HFFc6 (cell line): Measurements from ENCODE around the gene AURKA. TPM values are rescaled to one million over a fixed set of nuclear protein-coding genes. Genes with fewer than 3 reads are reported as not detected.

Source experiments
- DNase-seq: peaks from one replicate; pipeline ENCODE4 v3.0.0-alpha.2; 2018
- H3K27ac Mint-ChIP-seq: 2 replicates; pipeline ENCODE4 v1.8.0; 2020; ENCODE audit warnings: mild to moderate bottlenecking, mixed read lengths
- H3K27me3 Mint-ChIP-seq: 2 replicates; pipeline ENCODE4 v1.8.0; 2021; ENCODE audit warnings: mild to moderate bottlenecking, moderate library complexity, mixed read lengths; ENCODE audit not compliant: insufficient read depth
- H3K36me3 Mint-ChIP-seq: 2 replicates; pipeline ENCODE4 v1.8.0; 2021; ENCODE audit warnings: low read depth, mixed read lengths
- H3K4me1 Mint-ChIP-seq: 2 replicates; pipeline ENCODE4 v1.8.0; 2020; ENCODE audit warnings: low read depth, mixed read lengths
- H3K4me3 Mint-ChIP-seq: 2 replicates; pipeline ENCODE4 v1.8.0; 2020; ENCODE audit warnings: mild to moderate bottlenecking, moderate library complexity, mixed read lengths
- H3K9me3 Mint-ChIP-seq: 2 replicates; pipeline ENCODE4 v1.8.0; 2020; ENCODE audit warnings: mild to moderate bottlenecking, mixed read lengths
- CTCF ChIP-seq: fragments of 200-600 bp; sonication (generic); IDR thresholded peaks from 2 replicates; pipeline ENCODE4 v1.5.0; 2021; ENCODE audit warnings: antibody characterized with exemption, mild to moderate bottlenecking
- total RNA-seq, 6 experiments: library from RNA; stranded (reverse); fragmentation: NEBNext Ultra II Directional; extraction: Animal tissue kit (Norgen Biotek cat#: 25700); gene quantifications; 2 replicates in 1 of 6; 3 replicates in 5 of 6; pipeline ENCODE4 v1.2.3, GENCODE V29; 2021

The AURKA gene
- total RNA-seq, 6 experiments from 2014 or later: 37.2 to 82.0 (median 77.1) TPM

- H3K27me3 Mint-ChIP-seq: no peaks in the 10 kb centered on the region; the same call in 1 of the 2 replicates
- no peak overlapping the region; the same call in 1 of the 2 replicates for H3K4me3 Mint-ChIP-seq
- no peak for DNase-seq
- no peak for TF ChIP-seq CTCF
- H3K4me1 Mint-ChIP-seq: peaks cover 53% of the 10 kb centered on the region
- H3K27ac Mint-ChIP-seq: peak overlapping the region; percentile 41
- peaks cover 38% of the 10 kb centered on the region for H3K36me3 Mint-ChIP-seq
- H3K9me3 Mint-ChIP-seq: no peaks in the 10 kb centered on the region
Observed at GRCh38 chr20:56389807-56390206, 2.2 kb downstream of the AURKA start.

- H3K4me3 Mint-ChIP-seq: no peak overlapping the region
- DNase-seq: no peak
- H3K9me3 Mint-ChIP-seq: no peaks in the 10 kb centered on the region
- no peak for TF ChIP-seq CTCF
- H3K27ac Mint-ChIP-seq: no peak overlapping the region; the same call in 1 of the 2 replicates
- H3K4me1 Mint-ChIP-seq: peaks cover 58% of the 10 kb centered on the region
- H3K27me3 Mint-ChIP-seq: no peaks in the 10 kb centered on the region; the same call in 1 of the 2 replicates
- peaks cover 38% of the 10 kb centered on the region for H3K36me3 Mint-ChIP-seq
Observed at GRCh38 chr20:56388882-56389281, 3.1 kb downstream of the AURKA start.

- H3K27ac Mint-ChIP-seq: no peak overlapping the region; the same call in 1 of the 2 replicates
- peaks cover 63% of the 10 kb centered on the region for H3K4me1 Mint-ChIP-seq
- H3K27me3 Mint-ChIP-seq: no peaks in the 10 kb centered on the region; the same call in 1 of the 2 replicates
- TF ChIP-seq CTCF: no peak
- no peaks in the 10 kb centered on the region for H3K9me3 Mint-ChIP-seq
- DNase-seq: no peak
- peaks cover 37% of the 10 kb centered on the region for H3K36me3 Mint-ChIP-seq
- H3K4me3 Mint-ChIP-seq: no peak overlapping the region
Observed at GRCh38 chr20:56386219-56386618, 5.8 kb downstream of the AURKA start.

GRCh38 chr20:56385130-56385529, 6.9 kb downstream of the AURKA start:
- DNase-seq: no peak
- H3K36me3 Mint-ChIP-seq: peaks cover 32% of the 10 kb centered on the region
- H3K27ac Mint-ChIP-seq: peak overlapping the region; percentile 19; the same call in 1 of the 2 replicates
- H3K27me3 Mint-ChIP-seq: no peaks in the 10 kb centered on the region; the same call in 1 of the 2 replicates
- H3K4me3 Mint-ChIP-seq: no peak overlapping the region
- TF ChIP-seq CTCF: no peak
- H3K9me3 Mint-ChIP-seq: no peaks in the 10 kb centered on the region
- H3K4me1 Mint-ChIP-seq: peaks cover 63% of the 10 kb centered on the region

GRCh38 chr20:56383334-56383733, 8.7 kb downstream of the AURKA start:
- Mint-ChIP-seq H3K4me1 (peaks cover 50% of the 10 kb centered on the region), H3K27ac (peak overlapping the region; percentile 23), H3K4me3 (no peak overlapping the region), H3K36me3 (peaks cover 27% of the 10 kb centered on the region), H3K9me3 (no peaks in the 10 kb centered on the region), H3K27me3 (no peaks in the 10 kb centered on the region; the same call in 1 of the 2 replicates)
- no peak for TF ChIP-seq CTCF
- no peak for DNase-seq
